ENCODE measurements around the gene APLP2.
"Not testable (repeated sequence)": the region's sequence is repeated elsewhere in the genome, so short reads cannot be mapped to it uniquely, and the experiment has no call there.

APLP2 gene

GRCh38 chr11:130167146-130167545 lies 97.5 kb downstream of the APLP2 start:
- TF ChIP-seq ZFX (IDR thresholded peaks at IDR 0.05; ENCODE audit: borderline replicate concordance) (no peak), CTCF (IDR thresholded peaks at IDR 0.05) (no peak)
- no peak overlapping the region for H3K27ac ChIP-seq

GRCh38 chr11:130168105-130168504 lies 98.4 kb downstream of the APLP2 start:
- no peak for TF ChIP-seq ZFX (IDR thresholded peaks at IDR 0.05; ENCODE audit: borderline replicate concordance)
- no peak for TF ChIP-seq CTCF (IDR thresholded peaks at IDR 0.05)
- no peak overlapping the region for H3K27ac ChIP-seq

- TF ChIP-seq CTCF (IDR thresholded peaks at IDR 0.05) (no peak), ZFX (IDR thresholded peaks at IDR 0.05; ENCODE audit: borderline replicate concordance) (no peak)
- H3K27ac ChIP-seq: no peak overlapping the region
Observed at GRCh38 chr11:130170345-130170744, 100.7 kb downstream of the APLP2 start.

- H3K27ac ChIP-seq: no peak overlapping the region
- TF ChIP-seq CTCF (IDR thresholded peaks at IDR 0.05) (no peak), ZFX (IDR thresholded peaks at IDR 0.05; ENCODE audit: borderline replicate concordance) (no peak)
Observed at GRCh38 chr11:130171534-130171933, 101.8 kb downstream of the APLP2 start.

GRCh38 chr11:130172001-130172400 lies 102.3 kb downstream of the APLP2 start:
- H3K27ac ChIP-seq: not testable (repeated sequence)

GRCh38 chr11:130174642-130175041 lies 104.9 kb downstream of the APLP2 start:
- H3K27ac ChIP-seq: no peak overlapping the region
- no peak for TF ChIP-seq ZFX (IDR thresholded peaks at IDR 0.05; ENCODE audit: borderline replicate concordance)
- no peak for TF ChIP-seq CTCF (IDR thresholded peaks at IDR 0.05)

GRCh38 chr11:130175898-130176297 lies 106.2 kb downstream of the APLP2 start:
- no peak for TF ChIP-seq ZFX (IDR thresholded peaks at IDR 0.05; ENCODE audit: borderline replicate concordance)
- TF ChIP-seq CTCF (IDR thresholded peaks at IDR 0.05): no peak
- no peak overlapping the region for H3K27ac ChIP-seq

GRCh38 chr11:130177782-130178181 lies 108.1 kb downstream of the APLP2 start:
- TF ChIP-seq CTCF (IDR thresholded peaks at IDR 0.05) (no peak), ZFX (IDR thresholded peaks at IDR 0.05; ENCODE audit: borderline replicate concordance) (no peak)
- H3K27ac ChIP-seq: no peak overlapping the region
